ENCODE data around the gene PTPRZ1.

The PTPRZ1 gene

GRCh38 chr7:122070834-122071233, 197.9 kb downstream of the PTPRZ1 start:
- no peaks in the 10 kb centered on the region for H3K79me2 ChIP-seq (ENCODE audit: insufficient read depth, low read depth)
- no peak for TF ChIP-seq CTCF (conservative IDR thresholded peaks at IDR 0.05; ENCODE audit: low read depth, low read length)
- no peak overlapping the region for H3K9ac ChIP-seq
- H3K36me3 ChIP-seq (ENCODE audit: insufficient read depth): no peaks in the 10 kb centered on the region
- no peaks in the 10 kb centered on the region for H3K27me3 ChIP-seq (ENCODE audit: insufficient read depth, low read depth)
- H2AFZ ChIP-seq (ENCODE audit: low read depth): no peak overlapping the region
- H3K4me2 ChIP-seq: no peak overlapping the region
- H3K27ac ChIP-seq: no peak overlapping the region
- H3K4me1 ChIP-seq (ENCODE audit: low read depth, poor library complexity, severe bottlenecking): no peaks in the 10 kb centered on the region
- no peaks in the 10 kb centered on the region for H4K20me1 ChIP-seq (ENCODE audit: insufficient read depth)
- H3K4me3 ChIP-seq (IDR thresholded peaks at IDR 0.05; ENCODE audit: insufficient read depth, low read depth, low read length): no peak overlapping the region

GRCh38 chr7:122072272-122072671, 199.3 kb downstream of the PTPRZ1 start:
- H2AFZ ChIP-seq (ENCODE audit: low read depth): no peak overlapping the region
- TF ChIP-seq CTCF (conservative IDR thresholded peaks at IDR 0.05; ENCODE audit: low read depth, low read length): no peak
- no peak overlapping the region for H3K4me3 ChIP-seq (IDR thresholded peaks at IDR 0.05; ENCODE audit: insufficient read depth, low read depth, low read length)
- no peaks in the 10 kb centered on the region for H3K27me3 ChIP-seq (ENCODE audit: insufficient read depth, low read depth)
- H3K36me3 ChIP-seq (ENCODE audit: insufficient read depth): no peaks in the 10 kb centered on the region
- H3K4me1 ChIP-seq (ENCODE audit: low read depth, poor library complexity, severe bottlenecking): no peaks in the 10 kb centered on the region
- H4K20me1 ChIP-seq (ENCODE audit: insufficient read depth): no peaks in the 10 kb centered on the region
- H3K9ac ChIP-seq: no peak overlapping the region
- no peaks in the 10 kb centered on the region for H3K79me2 ChIP-seq (ENCODE audit: insufficient read depth, low read depth)
- no peak overlapping the region for H3K4me2 ChIP-seq
- H3K27ac ChIP-seq: no peak overlapping the region

GRCh38 chr7:122072924-122073599, 200.1 kb downstream of the PTPRZ1 start:
- Histone ChIP-seq H3K79me2 (ENCODE audit: insufficient read depth, low read depth) (no peaks in the 10 kb centered on the region), H2AFZ (ENCODE audit: low read depth) (no peak overlapping the region), H3K4me2 (no peak overlapping the region), H3K4me1 (ENCODE audit: low read depth, poor library complexity, severe bottlenecking) (no peaks in the 10 kb centered on the region), H3K4me3 (IDR thresholded peaks at IDR 0.05; ENCODE audit: insufficient read depth, low read depth, low read length) (no peak overlapping the region), H3K27ac (no peak overlapping the region), H4K20me1 (ENCODE audit: insufficient read depth) (no peaks in the 10 kb centered on the region), H3K36me3 (ENCODE audit: insufficient read depth) (no peaks in the 10 kb centered on the region), H3K27me3 (ENCODE audit: insufficient read depth, low read depth) (no peaks in the 10 kb centered on the region), H3K9ac (no peak overlapping the region)
- no peak for TF ChIP-seq CTCF (conservative IDR thresholded peaks at IDR 0.05; ENCODE audit: low read depth, low read length)

- Histone ChIP-seq H3K4me1 (ENCODE audit: low read depth, poor library complexity, severe bottlenecking) (no peaks in the 10 kb centered on the region), H3K27ac (no peak overlapping the region), H3K27me3 (ENCODE audit: insufficient read depth, low read depth) (no peaks in the 10 kb centered on the region), H2AFZ (ENCODE audit: low read depth) (no peak overlapping the region), H3K4me2 (no peak overlapping the region), H3K4me3 (IDR thresholded peaks at IDR 0.05; ENCODE audit: insufficient read depth, low read depth, low read length) (no peak overlapping the region), H3K79me2 (ENCODE audit: insufficient read depth, low read depth) (no peaks in the 10 kb centered on the region), H3K9ac (no peak overlapping the region), H4K20me1 (ENCODE audit: insufficient read depth) (no peaks in the 10 kb centered on the region), H3K36me3 (ENCODE audit: insufficient read depth) (no peaks in the 10 kb centered on the region)
- no peak for TF ChIP-seq CTCF (conservative IDR thresholded peaks at IDR 0.05; ENCODE audit: low read depth, low read length)
Observed at GRCh38 chr7:122073635-122074034, 200.7 kb downstream of the PTPRZ1 start.
